IMR-90 (cell line): Measurements from ENCODE around the gene IMPG2. TPM values are rescaled to one million over a fixed set of nuclear protein-coding genes. Genes with fewer than 3 reads are reported as not detected.

Experiments
- ATAC-seq: fragments of 200-7000 bp; cut with Tn5 transposase; 2 replicates; pipeline ENCODE4 v1.9.1; 2020; ENCODE audit warnings: low read depth, mild to moderate bottlenecking, moderate library complexity
- BruUV-seq: library from RNA; stranded (reverse); fragments of 400-500 nt; replicated peaks from 2 replicates; lab custom pipeline; 2021; lab: Mats Ljungman, UMichigan
- CTCF ChIA-PET: fragments of 300-600 bp; formaldehyde crosslinking; extraction: SDS; loops from one replicate; lab custom pipeline; 2021; ENCODE audit warnings: antibody characterized with exemption; lab: Yijun Ruan, JAX
- POLR2A ChIA-PET: fragments of 300-600 bp; sonication (Branson Sonifier 250); formaldehyde crosslinking; loops from one replicate; lab custom pipeline; 2022; ENCODE audit warnings: antibody characterized with exemption; ENCODE audit not compliant: unreplicated experiment; lab: Charles Lee
- DNase-seq: peaks from one replicate; pipeline ENCODE4 v3.0.0; 2013
- H2AFZ ChIP-seq: replicated peaks from 2 replicates; pipeline ENCODE3; 2013; ENCODE audit warnings: low read length, mild to moderate bottlenecking; ENCODE audit not compliant: poor library complexity
- H2AK5ac ChIP-seq: 2 replicates; pipeline ENCODE4 v1.6.1; 2013; ENCODE audit warnings: low read depth, low read length, inconsistent platforms
- H2AK9ac ChIP-seq: replicated peaks from 2 replicates; pipeline ENCODE3; 2013; ENCODE audit warnings: mild to moderate bottlenecking, low read depth, low read length, moderate library complexity; ENCODE audit not compliant: poor library complexity
- H2BK120ac ChIP-seq: 2 replicates; pipeline ENCODE4 v1.6.1; 2013; ENCODE audit warnings: low read depth, low read length, inconsistent platforms
- H2BK15ac ChIP-seq: 3 replicates; pipeline ENCODE4 v1.6.1; 2013; ENCODE audit warnings: low read depth, low read length, inconsistent platforms
- H2BK20ac ChIP-seq: 2 replicates; pipeline ENCODE4 v1.6.1; 2013; ENCODE audit warnings: low read depth, mild to moderate bottlenecking, inconsistent platforms, low read length, moderate library complexity
- H2BK5ac ChIP-seq: 2 replicates; pipeline ENCODE4 v1.6.1; 2013; ENCODE audit warnings: mild to moderate bottlenecking, low read depth, low read length, inconsistent platforms; ENCODE audit not compliant: poor library complexity, severe bottlenecking
- H3K14ac ChIP-seq: replicated peaks from 2 replicates; pipeline ENCODE4 v1.6.1; 2013; ENCODE audit warnings: low read depth, low read length, inconsistent platforms
- H3K18ac ChIP-seq: 2 replicates; pipeline ENCODE4 v1.6.1; 2013; ENCODE audit warnings: low read depth, low read length, control low read depth
- H3K23ac ChIP-seq: 2 replicates; pipeline ENCODE4 v1.6.1; 2013; ENCODE audit warnings: low read depth, low read length, inconsistent platforms
- H3K27ac ChIP-seq: 2 replicates; pipeline ENCODE4 v1.5.1; 2013; ENCODE audit warnings: mild to moderate bottlenecking, control low read depth, low read length; ENCODE audit not compliant: insufficient read depth
- H3K27me3 ChIP-seq: 2 replicates; pipeline ENCODE4 v1.6.1; 2013; ENCODE audit warnings: low read length; ENCODE audit not compliant: control insufficient read depth, insufficient read depth
- H3K36me3 ChIP-seq: 2 replicates; pipeline ENCODE4 v1.6.1; 2013; ENCODE audit warnings: low read length, mixed read lengths; ENCODE audit not compliant: control insufficient read depth, insufficient read depth
- H3K4ac ChIP-seq: 2 replicates; pipeline ENCODE4 v1.6.1; 2013; ENCODE audit warnings: low read depth, low read length, inconsistent platforms
- H3K4me1 ChIP-seq: 2 replicates; pipeline ENCODE4 v1.6.1; 2013; ENCODE audit warnings: low read length, mixed read lengths; ENCODE audit not compliant: control insufficient read depth, insufficient read depth
- H3K4me2 ChIP-seq: 2 replicates; pipeline ENCODE4 v1.6.1; 2013; ENCODE audit warnings: low read depth, mild to moderate bottlenecking, control low read depth, low read length, moderate library complexity
- H3K4me3 ChIP-seq: 2 replicates; pipeline ENCODE4 v1.5.1; 2013; ENCODE audit warnings: low read depth, mild to moderate bottlenecking, control low read depth, low read length, moderate library complexity; ENCODE audit not compliant: insufficient read depth
- H3K56ac ChIP-seq: 2 replicates; pipeline ENCODE4 v1.6.1; 2013; ENCODE audit warnings: low read length, inconsistent platforms; ENCODE audit not compliant: insufficient read depth; ENCODE audit errors: extremely low read depth
- H3K79me1 ChIP-seq, 2 experiments: 2 replicates each; pipeline ENCODE4 v1.6.1; 2013; ENCODE audit warnings: low read length in 2 of 2, inconsistent platforms in 1 of 2, low read depth in 1 of 2
- H3K9ac ChIP-seq: 2 replicates; pipeline ENCODE4 v1.6.1; 2013; ENCODE audit warnings: low read depth, low read length, control low read depth
- H3K9me1 ChIP-seq: 2 replicates; pipeline ENCODE4 v1.6.1; 2013; ENCODE audit warnings: low read length, inconsistent platforms; ENCODE audit not compliant: insufficient read depth
- H3K9me3 ChIP-seq: 2 replicates; pipeline ENCODE4 v1.6.1; 2013; ENCODE audit warnings: low read length; ENCODE audit not compliant: control insufficient read depth, insufficient read depth
- H4K20me1 ChIP-seq: 2 replicates; pipeline ENCODE4 v1.6.1; 2013; ENCODE audit warnings: low read length, inconsistent platforms; ENCODE audit not compliant: insufficient read depth
- H4K5ac ChIP-seq: 2 replicates; pipeline ENCODE4 v1.6.1; 2013; ENCODE audit warnings: mild to moderate bottlenecking, low read depth, low read length, control low read depth
- H4K8ac ChIP-seq, 2 experiments: 2 replicates each; pipeline ENCODE4 v1.6.1; 2013; ENCODE audit warnings: low read depth in 2 of 2, low read length in 2 of 2, control low read depth in 1 of 2, inconsistent platforms in 1 of 2
- H4K91ac ChIP-seq: 2 replicates; pipeline ENCODE4 v1.6.1; 2013; ENCODE audit warnings: low read depth, low read length, inconsistent platforms; ENCODE audit not compliant: insufficient read depth
- BHLHE40 ChIP-seq: fragments of 150-350 bp; IDR thresholded peaks from 2 replicates; pipeline ENCODE4 v1.6.1; 2016; ENCODE audit warnings: mild to moderate bottlenecking, low read depth, low read length
- CHD1 ChIP-seq: IDR thresholded peaks from 2 replicates; pipeline ENCODE4 v1.6.1; 2012; ENCODE audit warnings: low read depth, low read length, improper control_type of control experiment
- ELK1 ChIP-seq: fragments of 150-350 bp; IDR thresholded peaks from 2 replicates; pipeline ENCODE4 v1.6.1; 2016; ENCODE audit warnings: low read depth, mild to moderate bottlenecking, low read length, moderate library complexity, borderline replicate concordance
- FOS ChIP-seq: fragments of 150-350 bp; IDR thresholded peaks from 2 replicates; pipeline ENCODE4 v1.6.1; 2016; ENCODE audit warnings: low read depth, low read length
- MAFK ChIP-seq: IDR thresholded peaks from 2 replicates; pipeline ENCODE4 v1.6.1; 2012; ENCODE audit warnings: low read depth, low read length, improper control_type of control experiment
- MAZ ChIP-seq: IDR thresholded peaks from 2 replicates; pipeline ENCODE4 v1.6.1; 2012; ENCODE audit warnings: low read depth, mild to moderate bottlenecking, low read length, improper control_type of control experiment, moderate library complexity, borderline replicate concordance
- MXI1 ChIP-seq: IDR thresholded peaks from 2 replicates; pipeline ENCODE4 v1.6.1; 2012; ENCODE audit warnings: low read depth, mild to moderate bottlenecking, low read length, moderate library complexity, borderline replicate concordance
- NFE2L2 ChIP-seq: fragments of 150-350 bp; IDR thresholded peaks from 2 replicates; pipeline ENCODE4 v1.6.1; 2016; ENCODE audit warnings: low read depth, mild to moderate bottlenecking, low read length
- POLR2A ChIP-seq: IDR thresholded peaks from 2 replicates; pipeline ENCODE4 v1.6.1; 2012; ENCODE audit warnings: mild to moderate bottlenecking, low read depth, low read length
- RAD21 ChIP-seq: IDR thresholded peaks from 2 replicates; pipeline ENCODE4 v1.6.1; 2012; ENCODE audit warnings: low read length, improper control_type of control experiment
- RCOR1 ChIP-seq: IDR thresholded peaks from 2 replicates; pipeline ENCODE4 v1.6.1; 2012; ENCODE audit warnings: mild to moderate bottlenecking, low read length, improper control_type of control experiment; ENCODE audit not compliant: insufficient replicate concordance
- RFX5 ChIP-seq: IDR thresholded peaks from 2 replicates; pipeline ENCODE4 v1.8.0; 2012; ENCODE audit warnings: low read depth, mild to moderate bottlenecking, low read length, moderate library complexity
- SMC3 ChIP-seq: fragments of 150-350 bp; IDR thresholded peaks from 2 replicates; pipeline ENCODE4 v1.6.1; 2016; ENCODE audit warnings: low read depth, mild to moderate bottlenecking, antibody characterized with exemption, low read length, moderate library complexity
- USF2 ChIP-seq: fragments of 150-350 bp; IDR thresholded peaks from 2 replicates; pipeline ENCODE4 v1.6.1; 2017; ENCODE audit warnings: mild to moderate bottlenecking, antibody characterized with exemption, low read length, low read depth
- WGBS, 2 experiments: methylation state at CpG; one replicate each; pipeline versions ENCODE4 v1.1.5 to v1.1.7; 2013; ENCODE audit warnings: missing lambda C conversion rate in 2 of 2; ENCODE audit not compliant: insufficient read length in 1 of 2; ENCODE audit errors: extremely low coverage in 2 of 2; 5-methylcytosine and 5-hydroxymethylcytosine counted together
- dilution Hi-C: fragments of 300-500 bp; cut with HindIII; formaldehyde crosslinking; loops from one replicate; pipeline ENCODE4 v1.14.3; 2018; ENCODE audit warnings: low sequenced_read_pairs; ENCODE audit not compliant: unreplicated experiment
- in situ Hi-C: fragments of 300-500 bp; cut with MboI; formaldehyde crosslinking; loops from 3 replicates; pipeline ENCODE4 v1.14.3; 2019; ENCODE audit warnings: low sequenced_read_pairs, inconsistent platforms, mixed read lengths
- intact Hi-C: fragments of 100-400 bp; cut with micrococcal nuclease; formaldehyde crosslinking; loops from 2 replicates; pipeline ENCODE4 v1.10.0; 2022
- polyA plus RNA-seq, 3 experiments: library from polyadenylated mRNA; depleted of rRNA; stranded (reverse); fragments of >200 nt; gene quantifications; 2 replicates each; pipeline ENCODE4 v1.2.3, GENCODE V29; 2012; ENCODE audit warnings: low replicate concordance in 1 of 3
- total RNA-seq: library from RNA; depleted of rRNA; stranded (reverse); fragments of >200 nt; gene quantifications from 2 replicates; pipeline ENCODE4 v1.2.3, GENCODE V29; 2012
- TF ChIP-seq, protein P1 (sequence below): conservative IDR thresholded peaks from 2 replicates; pipeline ENCODE4 v1.5.1; 2012; ENCODE audit warnings: mild to moderate bottlenecking, low read depth, low read length, improper control_type of control experiment

Gene IMPG2
- total and polyA plus RNA-seq, 2 of the 4 experiments (the other 2 are of a cell fraction) = 0.10 to 0.18 TPM

DNA sequence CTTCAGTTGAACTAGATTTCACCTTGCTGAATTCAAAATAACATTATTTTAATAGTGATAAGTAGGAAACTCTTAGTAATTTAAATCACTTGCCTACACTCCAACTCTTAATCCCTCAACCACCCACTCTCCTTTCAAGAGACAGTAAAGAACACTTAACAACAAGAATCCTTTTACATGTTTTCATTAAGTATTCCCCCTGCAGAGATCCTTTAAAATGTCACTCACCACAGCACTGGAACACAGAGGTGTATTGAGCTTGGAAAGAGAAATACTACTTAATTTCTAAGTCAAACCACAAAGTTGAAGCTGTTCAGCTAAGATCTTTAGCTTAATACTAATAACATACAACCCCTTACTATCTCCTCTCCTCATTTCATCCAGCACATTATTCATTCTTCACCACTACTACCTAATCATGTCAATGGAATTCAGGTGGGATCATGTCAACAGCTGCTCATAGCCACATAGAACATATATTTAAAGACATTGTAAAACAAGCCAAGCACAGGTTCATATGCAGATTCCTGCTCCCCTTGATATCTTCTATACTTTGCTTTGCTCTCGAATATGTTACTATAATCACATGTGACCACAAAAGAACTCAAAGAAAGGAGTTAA, 40.5 kb downstream of the IMPG2 start:
- H3K4me3 ChIP-seq = no peak overlapping the region
- no peak overlapping the region for H3K14ac ChIP-seq
- H3K27ac ChIP-seq = no peak overlapping the region
- in situ Hi-C loops (no loop called here), dilution Hi-C loops (no loop called here), intact Hi-C loops (no loop called here)
- no peak overlapping the region for H2AFZ ChIP-seq
- DNase-seq = peak; percentile 16
- ChIA-PET POLR2A (no interaction called here), CTCF (no interaction called here)
- H2BK15ac ChIP-seq = no peak overlapping the region
- H3K36me3 ChIP-seq = no peaks in the 10 kb centered on the region
- H4K20me1 ChIP-seq = no peaks in the 10 kb centered on the region
- WGBS, 2 experiments = no CpG with 5 or more reads among the region's 1 CpG
- H4K5ac ChIP-seq = no peak overlapping the region
- no peak overlapping the region for H2BK120ac ChIP-seq
- H3K9me1 ChIP-seq = no peaks in the 10 kb centered on the region
- H2AK9ac ChIP-seq = no peak overlapping the region
- no peaks in the 10 kb centered on the region for H3K9me3 ChIP-seq
- no peak overlapping the region for H2BK20ac ChIP-seq
- no peak overlapping the region for H2BK5ac ChIP-seq
- H3K23ac ChIP-seq = no peak overlapping the region
- H3K18ac ChIP-seq = no peak overlapping the region
- H3K4me1 ChIP-seq = no peaks in the 10 kb centered on the region; the same call in 1 of the 2 replicates
- H4K8ac ChIP-seq = no peak overlapping the region
- H2AK5ac ChIP-seq = no peak overlapping the region
- H3K56ac ChIP-seq = no peak overlapping the region
- no peak overlapping the region for H3K4me2 ChIP-seq
- ATAC-seq = no peak
- no peak overlapping the region for H3K9ac ChIP-seq
- no TSS peak for BruUV-seq
- no peak overlapping the region for H4K91ac ChIP-seq
- H3K79me1 ChIP-seq = no peaks in the 10 kb centered on the region
- no peak overlapping the region for H3K4ac ChIP-seq
- TF ChIP-seq, protein P1, sequence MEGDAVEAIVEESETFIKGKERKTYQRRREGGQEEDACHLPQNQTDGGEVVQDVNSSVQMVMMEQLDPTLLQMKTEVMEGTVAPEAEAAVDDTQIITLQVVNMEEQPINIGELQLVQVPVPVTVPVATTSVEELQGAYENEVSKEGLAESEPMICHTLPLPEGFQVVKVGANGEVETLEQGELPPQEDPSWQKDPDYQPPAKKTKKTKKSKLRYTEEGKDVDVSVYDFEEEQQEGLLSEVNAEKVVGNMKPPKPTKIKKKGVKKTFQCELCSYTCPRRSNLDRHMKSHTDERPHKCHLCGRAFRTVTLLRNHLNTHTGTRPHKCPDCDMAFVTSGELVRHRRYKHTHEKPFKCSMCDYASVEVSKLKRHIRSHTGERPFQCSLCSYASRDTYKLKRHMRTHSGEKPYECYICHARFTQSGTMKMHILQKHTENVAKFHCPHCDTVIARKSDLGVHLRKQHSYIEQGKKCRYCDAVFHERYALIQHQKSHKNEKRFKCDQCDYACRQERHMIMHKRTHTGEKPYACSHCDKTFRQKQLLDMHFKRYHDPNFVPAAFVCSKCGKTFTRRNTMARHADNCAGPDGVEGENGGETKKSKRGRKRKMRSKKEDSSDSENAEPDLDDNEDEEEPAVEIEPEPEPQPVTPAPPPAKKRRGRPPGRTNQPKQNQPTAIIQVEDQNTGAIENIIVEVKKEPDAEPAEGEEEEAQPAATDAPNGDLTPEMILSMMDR = no peak
- TF ChIP-seq MXI1 = no peak
- TF ChIP-seq RAD21 = no peak
- no peak for TF ChIP-seq CHD1
- no peak for TF ChIP-seq RCOR1
- no peak for TF ChIP-seq MAZ
- no peak for TF ChIP-seq RFX5
- no peak for TF ChIP-seq BHLHE40
- TF ChIP-seq NFE2L2 = no peak
- no peak for TF ChIP-seq USF2
- TF ChIP-seq SMC3 = no peak
- no peak for TF ChIP-seq FOS
- no peak for TF ChIP-seq MAFK
- no peak for TF ChIP-seq ELK1
- no peak for TF ChIP-seq POLR2A
- no peaks in the 10 kb centered on the region for H3K27me3 ChIP-seq
